Activated CD8-positive, alpha-beta memory T cell treated with anti-CD3 and anti-CD28 coated beads for 48 hours (primary cell): ENCODE data around the gene SVIP.

ENCODE experiments used
- DNase-seq, 3 experiments: peaks; one replicate each; pipeline ENCODE4 v3.0.0-alpha.2; 2020; ENCODE audit warnings: low read depth in 2 of 3, low spot score in 2 of 3

Gene SVIP

DNA sequence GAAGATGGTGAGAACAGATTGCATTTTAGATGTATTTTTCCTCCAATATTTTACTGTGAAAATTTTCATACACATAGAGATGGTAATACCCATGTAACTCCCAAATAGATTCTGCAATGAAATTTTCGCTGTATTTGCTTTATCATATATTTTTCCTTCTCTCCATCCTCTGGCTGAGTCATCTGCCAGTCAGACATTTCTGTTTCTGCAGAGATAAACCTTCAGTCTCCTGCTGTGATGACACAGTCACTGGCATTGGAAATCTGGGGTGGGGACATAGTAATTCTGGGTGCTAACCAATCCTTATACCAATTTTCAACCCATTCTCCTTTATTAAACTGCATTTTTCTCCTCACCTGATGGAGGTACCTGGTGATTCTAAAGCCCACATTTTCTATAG is 33.7 kb downstream of the SVIP start:
- no peak for DNase-seq

DNA sequence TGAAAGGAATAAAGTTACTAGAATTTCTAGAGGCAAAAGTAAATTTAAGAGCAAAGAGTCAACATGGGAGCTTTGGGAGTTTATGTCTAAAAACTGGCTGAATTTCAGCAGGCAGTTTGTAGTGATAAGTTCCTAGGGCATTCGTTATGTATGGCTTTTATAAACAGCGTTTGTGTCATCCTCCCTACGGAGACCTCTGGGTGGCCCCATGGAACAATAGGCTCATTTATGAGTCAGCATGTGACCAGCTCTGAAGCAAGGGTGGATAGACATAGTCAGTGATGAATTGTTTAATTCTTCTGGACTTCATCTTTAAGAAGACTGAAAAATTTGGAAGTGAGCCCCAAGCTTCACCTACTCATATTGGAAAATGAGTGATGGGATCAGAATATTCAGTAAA is 37.1 kb downstream of the SVIP start:
- DNase-seq, result no peak

DNA sequence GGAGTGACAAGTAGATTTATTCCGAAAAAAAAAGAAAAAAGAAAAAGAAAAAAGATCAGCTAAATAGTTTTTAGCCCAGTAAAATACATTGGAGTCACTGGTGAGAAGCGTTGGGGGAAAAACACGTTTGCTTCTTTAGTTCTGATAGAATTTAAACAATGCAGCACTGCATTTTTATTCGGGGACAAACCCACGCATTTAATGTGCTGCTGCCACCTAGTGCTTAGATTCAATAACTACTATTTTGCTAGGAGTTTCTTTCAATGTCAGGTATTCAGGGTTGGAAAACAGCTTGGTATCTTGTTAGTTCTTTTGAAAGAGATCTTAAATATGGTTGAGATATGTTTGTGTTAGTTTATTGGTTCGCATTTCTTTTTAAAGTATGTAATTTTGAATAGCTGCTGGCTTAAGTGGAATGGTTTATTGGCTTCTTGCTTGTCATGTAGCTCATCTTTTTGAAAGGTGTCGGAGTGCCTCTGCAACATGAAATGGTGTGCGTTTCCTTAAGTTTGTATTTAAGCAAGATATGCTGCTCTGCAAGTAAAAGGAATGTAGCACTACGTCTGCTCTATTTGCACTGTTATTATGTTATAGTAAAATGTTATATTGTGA is 41.9 kb downstream of the SVIP start:
- no peak for DNase-seq

DNA sequence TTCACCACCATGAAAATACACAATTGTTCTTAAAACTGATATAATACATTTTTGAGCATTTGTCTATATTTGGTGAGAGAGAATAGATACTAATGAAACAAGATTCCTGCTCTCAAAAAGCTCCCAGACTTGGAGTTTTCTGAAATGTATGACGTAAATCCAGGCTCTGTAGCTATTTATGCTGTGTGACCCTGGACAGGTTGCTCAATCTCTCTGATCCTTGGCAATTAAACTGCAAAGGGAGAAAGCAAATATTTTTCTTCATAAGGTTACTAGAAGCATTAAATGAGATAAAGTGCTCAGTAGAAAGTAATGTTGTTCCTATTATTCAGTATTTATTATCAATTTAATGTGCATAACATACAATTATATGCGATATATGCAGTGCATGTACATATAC is 42.5 kb downstream of the SVIP start:
- no peak for DNase-seq

DNA sequence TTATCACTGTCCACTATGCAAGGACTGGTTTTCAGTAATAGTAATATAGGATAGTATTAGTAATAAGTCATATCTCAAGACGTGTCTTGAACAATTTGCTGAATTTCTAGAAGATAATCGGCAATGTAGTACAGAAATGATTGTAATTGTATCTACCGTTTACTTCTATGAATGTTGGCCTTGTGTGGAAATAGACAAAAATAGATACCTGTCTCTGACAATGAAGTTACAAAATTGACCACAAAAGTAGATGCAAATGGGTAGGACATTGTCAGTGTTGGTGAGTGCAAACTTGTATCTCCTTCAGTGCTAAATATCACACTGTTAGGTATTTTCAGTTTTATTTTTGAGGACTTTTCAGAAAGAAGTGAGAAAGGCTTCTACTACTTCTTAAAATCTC is 43.1 kb downstream of the SVIP start:
- no peak for DNase-seq

DNA sequence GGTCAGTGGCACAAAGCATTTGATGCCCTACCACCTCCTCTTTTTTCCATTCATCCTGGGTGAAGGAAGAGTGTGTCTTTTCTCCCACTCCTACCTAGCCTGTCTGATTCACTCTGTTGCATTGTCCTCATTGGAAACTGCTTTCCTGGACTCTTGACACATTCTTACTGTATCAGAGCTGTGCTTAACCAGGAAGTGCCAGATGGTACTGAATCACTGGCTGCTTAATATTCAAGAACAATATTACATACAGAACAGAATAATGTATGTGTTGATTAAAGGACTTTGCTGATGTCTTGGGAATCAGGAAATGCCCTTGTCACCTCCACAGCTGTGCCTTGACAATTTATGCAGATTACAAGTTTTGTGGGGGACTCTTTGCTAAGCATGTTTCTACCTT is 44.4 kb downstream of the SVIP start:
- DNase-seq, result no peak

DNA sequence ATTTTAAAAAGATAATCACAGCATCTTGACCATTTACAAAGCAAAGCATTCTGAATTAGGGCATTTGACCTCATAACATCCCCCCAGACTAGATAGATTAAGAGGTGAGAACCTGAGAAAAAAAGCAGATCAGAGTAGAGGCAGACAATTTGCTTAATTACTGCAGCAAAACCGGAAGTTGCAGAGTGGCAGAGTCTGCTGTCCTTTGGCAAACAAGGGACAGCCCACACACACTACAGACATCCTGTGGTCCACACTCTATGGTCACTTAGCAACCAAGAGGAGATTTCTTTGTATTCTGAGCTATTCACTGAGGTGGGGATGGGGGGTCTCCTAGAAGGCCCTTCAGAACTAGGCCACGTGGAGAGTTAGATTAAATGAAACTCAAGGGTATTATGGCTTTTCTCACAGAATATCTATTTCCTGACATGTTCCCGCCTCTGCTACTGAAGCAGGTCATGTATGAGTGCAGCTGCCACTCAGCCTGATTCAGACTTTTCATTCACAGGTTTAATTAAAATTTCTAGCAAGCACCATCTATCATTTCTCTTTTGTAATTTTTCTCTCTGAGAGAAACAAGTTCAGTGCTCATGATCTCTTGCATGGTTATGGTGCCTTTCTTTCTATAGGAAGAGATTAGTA is 48.5 kb downstream of the SVIP start:
- no peak for DNase-seq

DNA sequence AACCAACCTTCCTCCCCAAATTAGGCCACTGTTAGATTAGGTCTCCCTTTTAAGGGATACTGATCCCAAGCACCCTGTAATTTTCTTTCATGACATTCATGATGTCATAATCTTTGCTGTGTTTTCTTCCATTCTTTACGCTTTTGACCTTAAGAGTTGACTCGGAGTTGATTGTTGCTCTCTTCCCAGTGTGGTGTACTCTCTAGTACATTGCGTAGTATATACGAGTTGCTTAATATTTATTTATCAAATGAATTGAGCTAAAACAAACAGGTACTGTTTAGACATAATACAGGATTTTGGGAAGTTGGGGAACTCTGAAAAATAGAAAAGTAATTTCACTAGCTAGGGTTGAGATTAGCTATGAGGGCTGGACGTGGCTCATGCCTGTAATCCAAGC is 49.8 kb downstream of the SVIP start:
- DNase-seq, result no peak

DNA sequence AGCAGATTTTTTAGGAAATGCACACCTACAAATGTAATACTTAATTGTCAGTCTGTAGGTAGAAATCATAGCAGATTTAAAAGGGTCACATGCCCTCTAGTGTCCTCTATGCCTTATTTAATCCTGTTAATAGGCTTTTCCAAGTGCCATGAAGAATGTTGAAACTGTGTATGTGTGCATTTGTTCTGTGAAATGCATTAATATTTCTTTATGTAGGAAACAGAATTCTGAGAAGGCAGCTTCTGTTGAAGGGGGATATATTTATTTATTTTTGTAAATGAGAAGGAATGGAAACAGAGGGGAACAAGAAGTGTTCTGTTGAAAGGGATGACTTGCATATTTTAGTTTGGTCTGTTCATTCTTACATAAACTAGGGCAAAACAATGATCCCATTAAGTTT is 51.0 kb downstream of the SVIP start:
- no peak for DNase-seq

DNA sequence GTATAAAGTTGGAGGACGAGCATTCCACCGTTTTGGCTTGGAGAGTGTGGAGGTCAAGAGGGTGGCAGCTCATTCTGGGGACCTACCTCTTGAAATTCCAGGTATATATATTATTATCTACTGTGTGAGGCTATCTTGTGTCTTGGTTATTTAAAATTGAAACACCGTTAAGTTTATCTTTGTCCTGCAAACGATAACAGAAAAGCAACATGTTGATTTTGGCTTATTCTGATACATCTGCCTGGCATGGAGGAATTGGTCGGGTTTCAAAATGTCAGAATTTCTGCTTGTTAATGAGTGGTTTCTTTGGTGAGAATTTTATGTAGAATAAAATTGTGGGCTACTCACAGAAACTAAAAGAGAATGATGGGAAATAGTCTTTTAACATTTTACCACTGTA is 54.4 kb downstream of the SVIP start:
- DNase-seq, result no peak

DNA sequence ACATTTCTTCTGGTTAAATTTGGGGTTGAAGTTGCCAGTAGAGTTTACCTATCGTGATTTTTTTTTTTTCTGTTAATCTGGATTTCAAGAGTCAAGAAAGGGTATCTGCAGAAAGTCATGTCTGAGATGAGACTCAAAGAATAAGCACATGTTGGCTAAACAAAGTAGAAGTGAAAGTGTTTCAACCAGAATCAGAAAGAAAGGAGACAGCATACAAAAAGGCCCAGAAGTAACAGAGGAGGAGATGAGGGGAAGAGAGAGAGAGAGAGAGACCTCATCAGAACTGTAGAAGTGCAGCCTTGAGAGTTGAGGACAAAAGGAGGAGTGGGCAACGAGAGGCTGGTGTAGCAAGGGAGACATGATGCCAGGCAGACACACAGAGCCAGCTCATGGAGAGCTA is 54.9 kb downstream of the SVIP start:
- DNase-seq, result no peak

DNA sequence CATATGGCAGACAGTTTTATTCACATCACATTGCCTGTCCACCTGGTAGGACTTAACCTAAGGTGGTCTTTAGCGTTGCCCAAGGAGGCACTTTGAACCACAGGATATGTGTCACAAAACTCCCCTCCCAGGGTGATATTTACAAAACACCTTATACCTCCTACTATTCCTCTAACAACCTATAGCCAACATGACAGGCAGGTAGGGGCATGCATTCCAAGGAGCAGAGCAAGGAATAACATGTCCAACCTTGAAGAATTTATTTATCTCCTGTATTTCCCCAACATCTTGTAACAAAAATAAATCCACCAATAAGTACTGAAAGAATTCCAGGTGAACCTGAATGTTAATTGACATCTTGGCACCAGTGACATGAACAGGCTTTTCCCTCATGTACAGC is 60.5 kb downstream of the SVIP start:
- no peak for DNase-seq
